IPS-20b (cell line): Measurements from ENCODE around the gene PAMR1.
A peak's percentile ranks its signal among the peaks of the same experiment; 100 is the strongest.

Experiments
- H3K27ac ChIP-seq: one replicate; pipeline ENCODE4 v1.5.1; 2013; ENCODE audit warnings: low read length
- H3K27me3 ChIP-seq: 2 replicates; pipeline ENCODE4 v1.6.1; 2013; ENCODE audit warnings: mild to moderate bottlenecking, low read length, inconsistent platforms; ENCODE audit not compliant: insufficient read depth
- H3K36me3 ChIP-seq: 2 replicates; pipeline ENCODE4 v1.6.1; 2013; ENCODE audit warnings: low read depth, mild to moderate bottlenecking, inconsistent platforms, low read length, moderate library complexity; ENCODE audit not compliant: insufficient read depth
- H3K4me1 ChIP-seq: 2 replicates; pipeline ENCODE4 v1.6.1; 2013; ENCODE audit warnings: mild to moderate bottlenecking, control low read depth, inconsistent platforms, low read length, moderate library complexity; ENCODE audit not compliant: insufficient read depth
- H3K4me3 ChIP-seq: 2 replicates; pipeline ENCODE4 v1.5.1; 2013; ENCODE audit warnings: mild to moderate bottlenecking, low read length, inconsistent platforms
- H3K9ac ChIP-seq: 2 replicates; pipeline ENCODE4 v1.6.1; 2013; ENCODE audit warnings: low read depth, mild to moderate bottlenecking, inconsistent platforms, low read length, moderate library complexity
- H3K9me3 ChIP-seq: 2 replicates; pipeline ENCODE4 v1.6.1; 2013; ENCODE audit warnings: mild to moderate bottlenecking, low read depth, low read length, inconsistent platforms; ENCODE audit not compliant: insufficient read depth

Gene PAMR1

GRCh38 chr11:35491231-35491871 lies 34.1 kb downstream of the PAMR1 start:
- Histone ChIP-seq H3K36me3 (no peaks in the 10 kb centered on the region), H3K27ac (no peak overlapping the region), H3K9me3 (no peaks in the 10 kb centered on the region), H3K9ac (no peak overlapping the region), H3K4me3 (no peak overlapping the region), H3K4me1 (no peaks in the 10 kb centered on the region), H3K27me3 (no peaks in the 10 kb centered on the region)

DNA sequence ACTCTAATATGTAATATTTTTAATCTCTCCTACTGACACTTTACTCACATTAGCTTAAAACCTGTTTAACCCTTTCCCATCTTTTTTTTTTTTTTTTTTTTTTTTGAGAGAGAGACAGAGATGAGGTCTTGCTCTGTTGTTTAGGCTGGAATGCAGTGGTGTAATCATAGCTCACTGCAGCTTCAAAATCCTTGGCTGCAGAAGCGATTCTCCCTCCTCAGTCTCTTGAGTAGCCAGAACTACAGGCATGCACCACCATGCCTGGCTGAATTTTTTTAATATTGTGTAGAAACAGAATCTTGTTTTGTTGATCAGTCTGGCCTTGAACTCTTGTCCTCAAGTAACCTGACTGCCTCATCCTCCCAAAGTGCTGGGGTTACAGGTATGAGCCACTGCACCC lies 37.3 kb downstream of the PAMR1 start:
- 0 out of 2 replicates have a peak, but pooled peaks cover 4% of the 10 kb centered on the region for H3K27me3 ChIP-seq
- H3K36me3 ChIP-seq = no peaks in the 10 kb centered on the region
- H3K9ac ChIP-seq = no peak overlapping the region
- H3K4me3 ChIP-seq = no peak overlapping the region
- no peaks in the 10 kb centered on the region for H3K4me1 ChIP-seq
- peaks cover 3% of the 10 kb centered on the region; the same call in 1 of the 2 replicates for H3K9me3 ChIP-seq
- no peak overlapping the region for H3K27ac ChIP-seq

DNA sequence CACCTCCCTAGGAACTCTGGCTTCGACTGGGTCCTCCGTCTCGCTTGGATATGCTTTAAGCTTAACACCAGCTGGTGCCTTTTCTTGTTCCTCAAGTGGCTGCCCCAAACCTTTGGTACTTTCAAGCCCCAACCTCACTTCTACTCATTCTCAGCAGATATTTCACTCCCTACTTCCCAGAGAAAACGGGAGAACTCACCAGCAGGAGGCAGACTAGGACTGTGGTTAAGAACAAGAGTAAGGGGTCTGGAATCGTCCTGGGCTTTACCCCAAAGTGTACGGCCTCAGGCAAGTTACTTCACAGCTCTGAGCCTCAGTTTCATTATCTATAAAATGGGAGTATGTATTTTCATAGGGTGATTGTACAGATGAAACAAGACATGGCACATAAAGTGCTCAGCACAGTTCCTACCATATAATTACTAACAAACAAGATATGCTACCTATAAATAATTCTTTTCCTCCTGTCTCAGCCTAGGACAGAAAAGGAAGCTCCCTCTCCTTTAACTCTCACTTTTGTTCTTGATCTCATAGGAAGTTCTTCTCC lies 37.8 kb downstream of the PAMR1 start:
- peaks cover 8% of the 10 kb centered on the region; the same call in 1 of the 2 replicates for H3K9me3 ChIP-seq
- H3K27me3 ChIP-seq = 0 out of 2 replicates have a peak, but pooled peaks cover 4% of the 10 kb centered on the region
- H3K4me3 ChIP-seq = no peak overlapping the region
- H3K36me3 ChIP-seq = no peaks in the 10 kb centered on the region
- no peaks in the 10 kb centered on the region for H3K4me1 ChIP-seq
- no peak overlapping the region for H3K27ac ChIP-seq
- H3K9ac ChIP-seq = no peak overlapping the region

- Histone ChIP-seq H3K27ac (no peak overlapping the region), H3K36me3 (no peaks in the 10 kb centered on the region), H3K27me3 (0 out of 2 replicates have a peak, but pooled peaks cover 4% of the 10 kb centered on the region), H3K9me3 (peaks cover 12% of the 10 kb centered on the region; the same call in 1 of the 2 replicates), H3K4me3 (no peak overlapping the region), H3K4me1 (no peaks in the 10 kb centered on the region), H3K9ac (no peak overlapping the region)
Measured at GRCh38 chr11:35486934-35487333, 38.5 kb downstream of the PAMR1 start.

DNA sequence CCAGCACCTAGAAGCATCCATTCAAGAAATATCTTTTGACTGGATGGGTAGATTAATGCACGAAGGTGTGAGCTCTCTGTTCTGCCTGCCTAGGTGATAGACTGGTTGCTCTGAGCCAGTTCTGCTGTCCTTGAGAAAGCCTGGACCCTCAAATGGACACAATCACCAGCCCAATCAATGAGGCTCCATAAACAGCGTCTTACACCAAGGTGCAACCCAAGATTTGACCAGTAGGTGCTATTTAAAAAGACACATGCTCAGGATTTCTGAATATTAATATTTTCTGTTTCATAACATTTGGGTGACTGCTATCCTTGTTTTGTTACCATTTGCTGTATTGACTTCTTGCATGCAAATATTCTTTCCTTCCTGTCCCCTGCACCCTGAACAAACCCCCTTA lies 39.0 kb downstream of the PAMR1 start:
- 0 out of 2 replicates have a peak, but pooled peaks cover 4% of the 10 kb centered on the region for H3K27me3 ChIP-seq
- no peak overlapping the region for H3K9ac ChIP-seq
- no peak overlapping the region for H3K4me3 ChIP-seq
- H3K9me3 ChIP-seq = peaks cover 12% of the 10 kb centered on the region; the same call in 1 of the 2 replicates
- no peak overlapping the region for H3K27ac ChIP-seq
- H3K4me1 ChIP-seq = no peaks in the 10 kb centered on the region
- no peaks in the 10 kb centered on the region for H3K36me3 ChIP-seq

DNA sequence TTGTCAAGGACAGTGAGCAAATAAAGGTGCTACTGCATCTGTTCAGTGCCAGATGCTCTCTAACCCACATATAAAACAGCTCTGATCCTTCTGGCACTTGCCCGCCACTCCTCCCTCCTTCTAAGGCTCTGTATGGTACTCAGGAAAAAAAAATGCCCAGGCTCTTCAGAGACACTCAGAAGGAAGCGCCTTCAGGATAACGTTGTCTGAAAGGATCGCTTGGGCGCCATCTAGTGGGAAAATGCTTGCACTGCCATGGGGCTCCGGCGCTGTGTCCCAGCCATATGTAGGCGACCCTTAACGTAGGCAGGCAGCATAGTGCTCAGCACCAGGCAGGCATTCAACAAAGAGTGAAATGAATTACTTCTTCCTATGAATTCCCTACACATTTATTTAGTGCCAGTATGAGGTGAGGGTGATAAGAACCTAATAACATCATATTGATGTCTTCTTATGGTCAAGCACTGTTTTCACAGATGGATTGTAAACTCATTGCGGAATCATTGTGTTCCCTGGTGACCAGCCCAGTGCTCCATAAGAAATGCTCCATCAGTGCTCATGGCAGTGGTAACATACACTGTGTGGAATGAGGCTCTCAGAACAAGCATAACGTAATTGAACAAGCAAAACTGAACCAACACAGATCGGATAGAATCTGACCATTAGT lies 39.6 kb downstream of the PAMR1 start:
- H3K4me1 ChIP-seq = no peaks in the 10 kb centered on the region
- H3K9ac ChIP-seq = no peak overlapping the region
- H3K9me3 ChIP-seq = peaks cover 12% of the 10 kb centered on the region; the same call in 1 of the 2 replicates
- no peaks in the 10 kb centered on the region for H3K36me3 ChIP-seq
- no peak overlapping the region for H3K27ac ChIP-seq
- H3K27me3 ChIP-seq = 0 out of 2 replicates have a peak, but pooled peaks cover 4% of the 10 kb centered on the region
- H3K4me3 ChIP-seq = no peak overlapping the region

DNA sequence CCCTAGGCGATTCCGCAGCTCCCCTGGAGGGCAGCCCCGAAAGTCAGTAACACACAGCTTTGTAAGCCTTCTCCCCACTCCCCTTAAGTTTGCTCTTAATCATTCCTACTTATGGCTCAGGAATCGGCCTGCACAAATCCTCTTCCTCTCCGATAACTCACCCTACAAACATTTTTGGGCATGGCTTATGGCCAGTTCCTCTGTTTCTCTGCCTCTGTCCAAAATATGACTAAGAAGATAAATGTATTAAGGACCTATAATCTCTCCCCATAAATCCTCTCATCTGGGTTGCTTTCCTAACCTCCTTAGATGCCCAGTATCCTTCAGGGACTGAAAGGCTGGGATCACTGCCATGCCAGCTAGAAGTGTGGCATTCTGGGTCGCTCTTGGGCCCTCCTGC lies 41.0 kb downstream of the PAMR1 start:
- H3K9ac ChIP-seq = no peak overlapping the region
- H3K27ac ChIP-seq = no peak overlapping the region
- H3K4me3 ChIP-seq = no peak overlapping the region
- 0 out of 2 replicates have a peak, but pooled peaks cover 4% of the 10 kb centered on the region for H3K27me3 ChIP-seq
- H3K9me3 ChIP-seq = peaks cover 12% of the 10 kb centered on the region; the same call in 1 of the 2 replicates
- no peaks in the 10 kb centered on the region for H3K36me3 ChIP-seq
- no peaks in the 10 kb centered on the region for H3K4me1 ChIP-seq

DNA sequence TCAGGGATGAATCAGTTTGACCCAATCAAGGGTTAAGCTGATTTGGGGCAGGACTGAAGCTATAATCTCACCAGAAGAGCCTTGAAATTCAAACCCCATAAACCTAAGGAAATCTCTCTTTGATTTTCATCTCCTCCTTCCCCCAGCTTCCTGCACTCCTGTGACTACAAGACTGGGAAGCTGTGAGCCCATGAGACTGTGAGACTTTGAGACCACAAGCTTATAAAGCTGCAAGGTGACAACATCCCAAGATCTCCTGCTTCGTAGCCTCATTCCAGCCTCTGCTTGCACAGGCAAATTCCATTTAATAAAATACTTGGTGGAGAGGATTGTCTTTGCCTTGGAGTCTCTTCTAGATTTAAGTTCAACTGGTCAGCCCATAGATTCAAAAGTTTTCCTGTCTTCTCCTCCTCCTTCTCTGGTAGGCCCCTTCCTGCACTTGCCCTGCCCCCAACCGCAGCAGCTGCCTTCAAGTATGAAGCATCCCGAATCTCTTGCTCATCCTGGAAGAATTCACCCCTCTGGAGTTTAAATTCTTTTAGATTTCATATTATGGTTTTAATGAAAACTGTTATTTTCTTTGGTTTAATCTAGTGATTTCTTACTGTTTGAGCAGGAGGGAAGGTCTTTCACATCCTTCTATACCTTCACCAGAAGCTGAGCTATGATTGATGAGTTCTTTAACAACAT lies 42.1 kb downstream of the PAMR1 start:
- H3K4me3 ChIP-seq = no peak overlapping the region

GRCh38 chr11:35479731-35480130 lies 45.7 kb downstream of the PAMR1 start:
- no peaks in the 10 kb centered on the region for H3K27me3 ChIP-seq

More for the DNA sequence above, 42.1 kb downstream of the PAMR1 start:
- peaks cover 5% of the 10 kb centered on the region for H3K4me1 ChIP-seq
- no peaks in the 10 kb centered on the region for H3K36me3 ChIP-seq
- no peak overlapping the region for H3K27ac ChIP-seq
- H3K27me3 ChIP-seq = 0 out of 2 replicates have a peak, but pooled peaks cover 4% of the 10 kb centered on the region
- H3K9ac ChIP-seq = no peak overlapping the region
- H3K9me3 ChIP-seq = peaks cover 12% of the 10 kb centered on the region; the same call in 1 of the 2 replicates

DNA sequence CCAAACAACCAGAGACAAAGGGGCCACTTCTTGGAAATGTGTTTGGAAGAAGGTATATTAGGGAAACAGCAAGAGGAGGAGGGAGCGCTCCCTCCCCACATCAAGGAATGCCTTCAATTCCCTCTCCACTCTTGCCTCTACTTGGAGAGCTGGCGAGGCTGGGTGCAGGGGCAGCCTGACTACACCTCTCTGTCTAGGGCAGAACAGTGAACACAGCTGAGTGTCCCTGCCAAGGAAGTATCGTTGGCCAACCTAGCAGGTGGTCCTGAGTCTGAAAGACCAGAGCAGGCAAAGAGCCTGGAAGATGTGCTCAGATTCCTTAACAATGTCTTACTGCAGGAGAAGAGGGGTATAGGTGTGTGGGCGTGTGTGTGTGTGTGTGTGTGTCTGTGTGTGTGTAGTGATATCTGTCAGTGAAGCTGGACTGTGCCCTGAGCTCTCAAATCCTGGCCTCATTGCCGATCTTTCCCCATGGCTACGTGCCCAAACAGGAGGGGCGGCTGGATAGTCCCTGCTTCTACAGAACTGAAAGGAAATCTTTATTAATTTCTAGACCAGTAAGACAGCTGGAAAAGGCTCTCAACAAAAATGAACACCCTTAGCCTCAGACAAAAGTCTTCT lies 46.8 kb downstream of the PAMR1 start:
- H3K9ac ChIP-seq = no peak overlapping the region
- H3K27me3 ChIP-seq = no peaks in the 10 kb centered on the region
- H3K4me3 ChIP-seq = 0 out of 2 replicates have a peak overlapping the region, but pooled peaks have one; percentile 9
- peaks cover 12% of the 10 kb centered on the region; the same call in 1 of the 2 replicates for H3K9me3 ChIP-seq
- no peak overlapping the region for H3K27ac ChIP-seq
- H3K36me3 ChIP-seq = no peaks in the 10 kb centered on the region
- peaks cover 13% of the 10 kb centered on the region for H3K4me1 ChIP-seq

More at GRCh38 chr11:35479731-35480130, 45.7 kb downstream of the PAMR1 start:
- Histone ChIP-seq H3K9me3 (peaks cover 12% of the 10 kb centered on the region; the same call in 1 of the 2 replicates), H3K9ac (no peak overlapping the region), H3K4me1 (peaks cover 13% of the 10 kb centered on the region), H3K36me3 (no peaks in the 10 kb centered on the region), H3K27ac (no peak overlapping the region), H3K4me3 (no peak overlapping the region)

GRCh38 chr11:35477901-35478300 lies 47.5 kb downstream of the PAMR1 start:
- Histone ChIP-seq H3K36me3 (no peaks in the 10 kb centered on the region), H3K4me3 (peak overlapping the region; percentile 9; the same call in 1 of the 2 replicates), H3K4me1 (peaks cover 13% of the 10 kb centered on the region), H3K27ac (no peak overlapping the region), H3K27me3 (no peaks in the 10 kb centered on the region), H3K9ac (no peak overlapping the region; the same call in 1 of the 2 replicates), H3K9me3 (peaks cover 6% of the 10 kb centered on the region; the same call in 1 of the 2 replicates)
